ENCODE data around the gene FGF12.

Gene FGF12

DNA sequence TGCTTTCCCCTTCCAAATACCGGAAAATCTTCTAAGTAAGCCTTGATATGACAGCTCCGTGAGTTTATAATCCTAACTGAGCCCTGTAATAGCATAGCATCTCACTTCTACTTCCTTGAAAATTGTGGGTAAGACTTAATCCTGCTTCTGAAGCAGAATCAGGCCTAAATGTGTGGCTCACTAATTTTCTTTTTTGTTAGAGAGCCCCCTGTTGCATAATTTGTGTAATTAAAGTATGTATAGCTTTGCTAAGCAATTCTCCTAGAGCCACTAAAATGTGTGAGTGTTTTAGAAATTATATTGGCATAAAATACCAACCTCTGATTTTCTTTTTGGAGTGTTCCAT, 304.4 kb downstream of the FGF12 start:
- DNase-seq (ENCODE audit: low spot score) = no peak
- TF ChIP-seq, protein P1, sequence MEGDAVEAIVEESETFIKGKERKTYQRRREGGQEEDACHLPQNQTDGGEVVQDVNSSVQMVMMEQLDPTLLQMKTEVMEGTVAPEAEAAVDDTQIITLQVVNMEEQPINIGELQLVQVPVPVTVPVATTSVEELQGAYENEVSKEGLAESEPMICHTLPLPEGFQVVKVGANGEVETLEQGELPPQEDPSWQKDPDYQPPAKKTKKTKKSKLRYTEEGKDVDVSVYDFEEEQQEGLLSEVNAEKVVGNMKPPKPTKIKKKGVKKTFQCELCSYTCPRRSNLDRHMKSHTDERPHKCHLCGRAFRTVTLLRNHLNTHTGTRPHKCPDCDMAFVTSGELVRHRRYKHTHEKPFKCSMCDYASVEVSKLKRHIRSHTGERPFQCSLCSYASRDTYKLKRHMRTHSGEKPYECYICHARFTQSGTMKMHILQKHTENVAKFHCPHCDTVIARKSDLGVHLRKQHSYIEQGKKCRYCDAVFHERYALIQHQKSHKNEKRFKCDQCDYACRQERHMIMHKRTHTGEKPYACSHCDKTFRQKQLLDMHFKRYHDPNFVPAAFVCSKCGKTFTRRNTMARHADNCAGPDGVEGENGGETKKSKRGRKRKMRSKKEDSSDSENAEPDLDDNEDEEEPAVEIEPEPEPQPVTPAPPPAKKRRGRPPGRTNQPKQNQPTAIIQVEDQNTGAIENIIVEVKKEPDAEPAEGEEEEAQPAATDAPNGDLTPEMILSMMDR (IDR thresholded peaks at IDR 0.05; ENCODE audit: extremely low read depth, insufficient read depth, missing control alignments) = peak; percentile 24
- in situ Hi-C loops (cut with MboI; ENCODE audit: low pct_unique_long_range_greater_than_20kb, low sequenced_read_pairs, unreplicated experiment) = no loop called here

DNA sequence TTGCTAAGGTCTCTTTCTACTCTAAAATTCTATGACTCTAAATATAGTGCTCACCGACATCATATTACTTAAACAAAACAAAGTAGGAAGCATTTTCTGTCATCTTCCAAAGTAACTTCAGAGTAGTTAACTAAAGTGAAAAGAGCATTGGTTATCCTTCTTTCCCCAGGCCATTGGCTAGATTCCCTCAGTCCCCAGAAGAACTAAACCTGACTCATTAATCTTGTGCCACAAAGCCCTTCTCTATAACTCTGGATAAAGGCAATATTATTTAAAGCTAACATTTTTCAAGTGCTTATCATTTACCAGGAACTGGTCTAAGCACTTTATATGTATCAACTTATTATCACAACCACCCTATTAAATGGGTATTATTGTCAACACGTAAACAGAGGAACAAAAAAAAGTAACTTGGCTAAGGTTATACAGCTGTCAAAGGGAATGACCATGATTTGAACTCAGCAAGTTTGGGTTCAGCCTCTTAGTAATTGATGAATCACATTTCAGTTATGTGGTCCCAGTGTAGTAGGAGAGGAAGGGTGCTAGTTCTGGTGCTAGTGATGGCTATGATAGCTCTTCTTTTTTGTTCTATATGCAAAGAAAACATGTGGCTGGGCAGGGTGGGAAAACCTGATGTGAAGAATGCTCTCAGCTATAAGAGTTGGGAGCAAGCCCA, 304.9 kb downstream of the FGF12 start:
- TF ChIP-seq, protein P1 (IDR thresholded peaks at IDR 0.05; ENCODE audit: extremely low read depth, insufficient read depth, missing control alignments) = no peak
- no peak for DNase-seq (ENCODE audit: low spot score)
- in situ Hi-C loops (cut with MboI; ENCODE audit: low pct_unique_long_range_greater_than_20kb, low sequenced_read_pairs, unreplicated experiment) = no loop called here

DNA sequence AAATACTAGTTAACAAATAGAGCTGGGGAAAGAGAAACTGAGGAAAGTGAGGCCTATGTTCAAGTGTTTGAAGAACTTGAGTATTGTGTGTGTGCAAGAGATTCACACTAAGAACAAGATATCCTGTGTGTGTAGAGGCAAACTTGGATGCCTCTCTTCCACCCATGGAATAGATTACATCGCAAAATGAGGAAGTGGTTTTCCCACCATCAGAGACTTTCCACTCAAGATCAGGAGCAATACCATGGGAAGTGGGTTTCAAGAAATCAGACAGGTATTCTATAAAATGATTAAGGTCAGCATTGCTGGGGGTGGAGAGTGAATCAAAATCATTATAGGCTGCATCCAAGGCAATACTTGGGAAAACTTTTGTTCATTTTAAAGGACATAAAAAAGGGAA, 308.0 kb downstream of the FGF12 start:
- in situ Hi-C loops (cut with MboI; ENCODE audit: low pct_unique_long_range_greater_than_20kb, low sequenced_read_pairs, unreplicated experiment) = no loop called here
- TF ChIP-seq, protein P1 (IDR thresholded peaks at IDR 0.05; ENCODE audit: extremely low read depth, insufficient read depth, missing control alignments) = no peak
- no peak for DNase-seq (ENCODE audit: low spot score)

DNA sequence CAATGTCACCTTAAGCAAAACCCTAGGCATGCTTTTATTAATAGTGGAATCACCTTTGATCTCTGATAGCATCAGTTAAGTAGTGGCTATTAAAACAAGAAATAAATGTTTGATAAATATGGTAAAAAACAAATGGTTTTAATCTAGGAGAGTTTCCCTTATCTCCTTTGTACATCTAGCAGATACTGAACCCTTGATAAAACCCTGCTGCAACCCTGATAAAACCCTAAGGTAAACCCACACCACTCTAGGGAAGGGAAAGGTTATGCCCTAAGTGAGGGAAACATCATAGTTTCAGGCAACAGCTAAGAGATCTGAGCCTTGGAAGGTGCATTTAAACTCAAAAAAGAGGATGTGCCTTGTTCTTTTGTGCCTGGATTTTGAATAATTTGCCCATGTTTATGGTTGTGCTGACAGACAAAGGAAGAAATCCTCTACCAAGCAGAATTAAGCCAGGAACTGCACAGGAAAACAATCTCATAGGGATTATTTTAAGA, 309.7 kb downstream of the FGF12 start:
- in situ Hi-C loops (cut with MboI; ENCODE audit: low pct_unique_long_range_greater_than_20kb, low sequenced_read_pairs, unreplicated experiment) = no loop called here
- DNase-seq (ENCODE audit: low spot score) = no peak
- TF ChIP-seq, protein P1 (IDR thresholded peaks at IDR 0.05; ENCODE audit: extremely low read depth, insufficient read depth, missing control alignments) = no peak

DNA sequence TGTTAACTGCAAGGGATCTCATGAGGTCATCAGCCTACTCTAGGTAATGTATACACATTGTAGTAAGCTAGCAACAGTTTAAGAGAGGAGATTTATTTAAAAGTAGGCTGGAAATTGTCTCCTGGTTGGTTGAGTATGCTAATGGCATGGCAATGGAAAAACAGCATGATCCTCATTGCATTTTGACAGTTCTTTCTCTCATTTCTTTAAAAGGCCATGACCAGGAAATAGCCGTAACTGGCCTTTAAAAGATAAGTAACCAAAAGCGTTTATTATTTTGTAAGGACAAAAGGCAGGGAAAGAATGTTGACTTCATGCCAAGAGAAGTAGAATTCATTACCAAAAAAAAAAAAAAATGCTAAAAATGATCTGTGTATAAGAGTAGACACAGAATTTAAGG, 310.3 kb downstream of the FGF12 start:
- no peak for DNase-seq (ENCODE audit: low spot score)
- in situ Hi-C loops (cut with MboI; ENCODE audit: low pct_unique_long_range_greater_than_20kb, low sequenced_read_pairs, unreplicated experiment) = no loop called here
- TF ChIP-seq, protein P1 (IDR thresholded peaks at IDR 0.05; ENCODE audit: extremely low read depth, insufficient read depth, missing control alignments) = no peak

DNA sequence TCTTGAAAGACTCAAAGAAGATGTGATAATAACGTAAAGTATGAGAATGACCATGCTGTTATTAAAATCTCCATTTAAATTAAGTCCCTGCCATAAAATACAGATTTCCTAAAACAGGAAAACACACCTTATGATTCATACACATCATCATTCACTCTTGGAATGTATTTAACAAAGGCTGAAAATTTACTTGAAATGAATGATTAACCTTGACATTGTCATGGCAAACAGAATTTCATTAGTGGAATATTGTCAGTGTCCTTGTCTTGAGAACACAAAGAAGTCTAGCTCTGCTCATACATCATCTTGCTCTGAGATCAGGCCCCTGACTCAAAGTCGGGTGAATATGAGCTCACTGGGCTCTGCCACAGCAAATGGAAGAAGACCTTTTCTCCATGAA, 313.9 kb downstream of the FGF12 start:
- no peak for DNase-seq (ENCODE audit: low spot score)
- TF ChIP-seq, protein P1 (IDR thresholded peaks at IDR 0.05; ENCODE audit: extremely low read depth, insufficient read depth, missing control alignments) = no peak
- in situ Hi-C loops (cut with MboI; ENCODE audit: low pct_unique_long_range_greater_than_20kb, low sequenced_read_pairs, unreplicated experiment) = no loop called here

DNA sequence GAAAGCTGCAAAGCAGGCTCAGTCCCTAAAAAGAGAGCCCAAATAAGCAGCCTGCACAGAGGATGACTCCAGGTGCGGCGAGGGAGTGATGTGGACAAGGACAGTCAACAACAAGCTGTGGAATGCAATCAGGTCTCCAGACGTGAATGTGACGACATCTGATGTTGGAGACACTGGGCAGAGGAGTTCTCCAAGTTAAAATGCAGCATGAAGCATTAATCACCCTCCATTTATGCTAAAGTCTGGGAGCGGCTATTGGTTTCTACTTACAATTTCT, 316.7 kb downstream of the FGF12 start:
- in situ Hi-C loops (cut with MboI; ENCODE audit: low pct_unique_long_range_greater_than_20kb, low sequenced_read_pairs, unreplicated experiment) = no loop called here
- TF ChIP-seq, protein P1 (IDR thresholded peaks at IDR 0.05; ENCODE audit: extremely low read depth, insufficient read depth, missing control alignments) = no peak
- DNase-seq (ENCODE audit: low spot score) = no peak

All from GM13977 (cell line).